ENCODE results near the gene DNAJC15. TPM values are rescaled to one million over a fixed set of nuclear protein-coding genes. Genes with fewer than 3 reads are reported as not detected.

The DNAJC15 gene
- total RNA-seq, 1 donor from 2014 or later: 2.3 TPM

DNA sequence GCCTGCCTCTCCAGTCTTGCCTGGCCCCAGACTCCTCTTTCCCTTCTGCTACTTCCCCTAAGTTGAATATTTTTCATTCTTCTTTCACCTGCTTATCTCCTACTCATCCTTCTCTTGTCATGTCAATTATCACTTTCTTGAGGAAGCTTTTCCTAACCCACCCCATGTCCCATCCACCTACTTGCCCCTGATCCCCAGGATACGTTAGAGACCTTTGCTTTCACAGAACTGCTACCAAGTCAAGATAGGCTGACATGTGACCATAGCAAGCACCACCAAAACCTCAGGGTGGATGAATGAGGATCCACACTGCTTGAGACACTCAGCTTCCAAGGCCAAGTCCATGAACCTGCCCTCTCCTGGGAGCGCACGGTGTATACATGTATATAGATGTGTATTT is 131.5 kb downstream of the DNAJC15 start:
- Histone ChIP-seq H3K27me3 (no peaks in the 10 kb centered on the region), H3K4me1 (no peaks in the 10 kb centered on the region), H3K4me3 (no peak overlapping the region), H3K27ac (no peak overlapping the region), H3K9me3 (no peaks in the 10 kb centered on the region), H3K36me3 (no peaks in the 10 kb centered on the region)
- TF ChIP-seq, protein P1, sequence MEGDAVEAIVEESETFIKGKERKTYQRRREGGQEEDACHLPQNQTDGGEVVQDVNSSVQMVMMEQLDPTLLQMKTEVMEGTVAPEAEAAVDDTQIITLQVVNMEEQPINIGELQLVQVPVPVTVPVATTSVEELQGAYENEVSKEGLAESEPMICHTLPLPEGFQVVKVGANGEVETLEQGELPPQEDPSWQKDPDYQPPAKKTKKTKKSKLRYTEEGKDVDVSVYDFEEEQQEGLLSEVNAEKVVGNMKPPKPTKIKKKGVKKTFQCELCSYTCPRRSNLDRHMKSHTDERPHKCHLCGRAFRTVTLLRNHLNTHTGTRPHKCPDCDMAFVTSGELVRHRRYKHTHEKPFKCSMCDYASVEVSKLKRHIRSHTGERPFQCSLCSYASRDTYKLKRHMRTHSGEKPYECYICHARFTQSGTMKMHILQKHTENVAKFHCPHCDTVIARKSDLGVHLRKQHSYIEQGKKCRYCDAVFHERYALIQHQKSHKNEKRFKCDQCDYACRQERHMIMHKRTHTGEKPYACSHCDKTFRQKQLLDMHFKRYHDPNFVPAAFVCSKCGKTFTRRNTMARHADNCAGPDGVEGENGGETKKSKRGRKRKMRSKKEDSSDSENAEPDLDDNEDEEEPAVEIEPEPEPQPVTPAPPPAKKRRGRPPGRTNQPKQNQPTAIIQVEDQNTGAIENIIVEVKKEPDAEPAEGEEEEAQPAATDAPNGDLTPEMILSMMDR (IDR thresholded peaks at IDR 0.05): no peak
- DNase-seq (ENCODE audit: low spot score in 2 of 2): no peak
- intact Hi-C loops (cut with DNase I): no loop called here

- Histone ChIP-seq H3K36me3 (no peaks in the 10 kb centered on the region), H3K27me3 (no peaks in the 10 kb centered on the region), H3K9me3 (no peaks in the 10 kb centered on the region), H3K4me3 (no peak overlapping the region), H3K27ac (no peak overlapping the region), H3K4me1 (no peaks in the 10 kb centered on the region)
- DNase-seq (ENCODE audit: low spot score in 2 of 2): no peak
- TF ChIP-seq, protein P1 (IDR thresholded peaks at IDR 0.05): no peak
- intact Hi-C loops (cut with DNase I): no loop called here
These were observed 133.5 kb downstream of the DNAJC15 start for GRCh38 chr13:43156916-43157315.

DNA sequence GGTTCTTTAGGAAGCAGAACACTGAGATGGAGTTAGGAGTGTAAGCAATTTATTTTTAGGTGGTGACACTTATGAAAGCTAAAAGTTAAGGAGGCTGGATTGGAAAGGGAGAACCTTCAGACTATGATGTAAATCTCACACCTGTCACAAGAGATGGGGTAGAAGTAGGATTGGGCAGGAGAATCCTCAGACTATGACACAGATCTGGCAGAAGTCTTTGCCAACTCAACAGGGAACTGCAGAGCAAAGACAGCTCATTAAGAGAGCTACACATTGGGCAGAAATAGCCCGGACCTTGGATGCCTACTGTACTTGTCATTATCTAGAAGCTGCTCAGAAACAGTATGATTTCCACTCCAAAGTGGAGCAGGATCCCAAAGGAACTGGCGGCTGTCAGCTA is 134.4 kb downstream of the DNAJC15 start:
- no peaks in the 10 kb centered on the region for H3K36me3 ChIP-seq
- no peak for DNase-seq (ENCODE audit: low spot score in 2 of 2)
- H3K4me1 ChIP-seq: no peaks in the 10 kb centered on the region
- no peaks in the 10 kb centered on the region for H3K9me3 ChIP-seq
- no peaks in the 10 kb centered on the region for H3K27me3 ChIP-seq
- intact Hi-C loops (cut with DNase I): no loop called here
- no peak overlapping the region for H3K4me3 ChIP-seq
- TF ChIP-seq, protein P1 (IDR thresholded peaks at IDR 0.05): no peak
- H3K27ac ChIP-seq: no peak overlapping the region

DNA sequence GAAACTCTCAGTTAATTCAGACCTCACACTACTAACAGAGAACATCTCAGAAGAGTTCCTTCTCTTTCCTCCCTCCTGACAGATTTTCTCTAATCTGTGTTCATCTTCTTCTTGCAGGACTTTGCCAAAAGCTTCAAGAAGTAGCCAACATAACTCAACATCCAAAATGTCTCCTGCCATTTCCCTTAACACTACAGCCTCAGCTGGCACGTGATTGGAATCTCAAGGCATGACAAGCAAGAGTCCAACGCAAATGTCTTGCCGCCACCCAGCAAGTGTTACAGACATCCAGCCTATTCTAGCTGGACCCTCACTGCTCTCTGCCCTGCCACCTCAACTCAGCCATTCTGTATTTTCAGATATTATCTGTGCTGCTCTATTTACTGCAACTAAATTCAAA is 135.1 kb downstream of the DNAJC15 start:
- Histone ChIP-seq H3K9me3 (no peaks in the 10 kb centered on the region), H3K36me3 (no peaks in the 10 kb centered on the region), H3K4me3 (no peak overlapping the region), H3K4me1 (no peaks in the 10 kb centered on the region), H3K27me3 (no peaks in the 10 kb centered on the region), H3K27ac (no peak overlapping the region)
- TF ChIP-seq, protein P1 (IDR thresholded peaks at IDR 0.05): no peak
- intact Hi-C loops (cut with DNase I): no loop called here
- no peak for DNase-seq (ENCODE audit: low spot score in 2 of 2)

- no peaks in the 10 kb centered on the region for H3K27me3 ChIP-seq
- TF ChIP-seq, protein P1 (IDR thresholded peaks at IDR 0.05): no peak
- no peaks in the 10 kb centered on the region for H3K9me3 ChIP-seq
- H3K36me3 ChIP-seq: no peaks in the 10 kb centered on the region
- H3K4me3 ChIP-seq: no peak overlapping the region
- no peak overlapping the region for H3K27ac ChIP-seq
- no peak for DNase-seq (ENCODE audit: low spot score in 2 of 2)
- intact Hi-C loops (cut with DNase I): no loop called here
- H3K4me1 ChIP-seq: no peaks in the 10 kb centered on the region
These were observed 135.7 kb downstream of the DNAJC15 start for GRCh38 chr13:43159026-43159461.

Other genes starting within 250 kb of the DNAJC15 start
- not detected for gene FAM216B, start 242.0 kb upstream of the DNAJC15 start, total RNA-seq
- gene EPSTI1, start 31.3 kb upstream of the DNAJC15 start, total RNA-seq: 3.2 TPM

Measured in ascending aorta (tissue), 2 donors.